HepG2 (cell line): ENCODE data around the gene HYAL2. TPM values are rescaled to one million over a fixed set of nuclear protein-coding genes. Genes with fewer than 3 reads are reported as not detected.

Experiments used
- FOSL1 ChIP-seq: sonication (generic); formaldehyde crosslinking; IDR thresholded peaks from 2 replicates; pipeline ENCODE4 v1.9.0; 2021; ENCODE audit warnings: missing genetic modification reagents, borderline replicate concordance
- GMEB1 ChIP-seq: sonication (generic); formaldehyde crosslinking; IDR thresholded peaks from 2 replicates; pipeline ENCODE4 v1.5.1; 2020; ENCODE audit warnings: missing genetic modification reagents, mild to moderate bottlenecking, borderline replicate concordance
- HNF4G ChIP-seq, 2 experiments: sonication (generic) in 1 of 2; formaldehyde crosslinking in 1 of 2; IDR thresholded peaks; 2 replicates each; pipeline versions ENCODE4 v1.4.0 to v1.6.1; 2011 to 2020; ENCODE audit warnings: borderline replicate concordance in 2 of 2, low read depth in 2 of 2, mild to moderate bottlenecking in 2 of 2, low read length in 1 of 2, missing genetic modification reagents in 1 of 2, moderate library complexity in 1 of 2
- NFKB2 ChIP-seq: sonication (generic); formaldehyde crosslinking; IDR thresholded peaks from 2 replicates; pipeline ENCODE4 v1.4.0; 2020; ENCODE audit warnings: missing genetic modification reagents, borderline replicate concordance
- NR2F6 ChIP-seq, 2 experiments: IDR thresholded peaks; 2 replicates each; pipeline ENCODE4 v1.6.1; 2016; ENCODE audit warnings: antibody characterized with exemption in 1 of 2, mild to moderate bottlenecking in 1 of 2
- PHF21A ChIP-seq: sonication (generic); formaldehyde crosslinking; IDR thresholded peaks from 2 replicates; pipeline ENCODE4 v1.5.0; 2020; ENCODE audit warnings: mild to moderate bottlenecking, missing genetic modification reagents
- POLR2AphosphoS2 ChIP-seq: IDR thresholded peaks from 2 replicates; pipeline ENCODE4 v1.6.1; 2011; ENCODE audit warnings: low read depth, low read length, improper control_type of control experiment
- RFX1 ChIP-seq: fragments of 450-650 bp; IDR thresholded peaks from 2 replicates; pipeline ENCODE4 v1.6.1; 2017
- SMAD3 ChIP-seq: sonication (generic); formaldehyde crosslinking; IDR thresholded peaks from 2 replicates; pipeline ENCODE4 v1.4.0; 2020; ENCODE audit warnings: missing genetic modification reagents
- SNAI1 ChIP-seq: sonication (generic); formaldehyde crosslinking; IDR thresholded peaks from 2 replicates; pipeline ENCODE4 v1.5.0; 2020; ENCODE audit warnings: mild to moderate bottlenecking, missing genetic modification reagents, borderline replicate concordance
- ZBTB20 ChIP-seq: sonication (generic); formaldehyde crosslinking; IDR thresholded peaks from 2 replicates; pipeline ENCODE4 v1.8.1; 2023; ENCODE audit warnings: missing genetic modification reagents, low read depth, mild to moderate bottlenecking, borderline replicate concordance
- ZNF446 ChIP-seq: sonication (generic); formaldehyde crosslinking; IDR thresholded peaks from 2 replicates; pipeline ENCODE4 v1.5.0; 2020; ENCODE audit warnings: mild to moderate bottlenecking, missing genetic modification reagents
- ZNF513 ChIP-seq: sonication (generic); formaldehyde crosslinking; conservative IDR thresholded peaks from 2 replicates; pipeline ENCODE4 v1.5.0; 2020; ENCODE audit warnings: missing genetic modification reagents
- ZNF569 ChIP-seq: sonication (generic); formaldehyde crosslinking; IDR thresholded peaks from 2 replicates; pipeline ENCODE4 v1.5.0; 2020; ENCODE audit warnings: mild to moderate bottlenecking, missing genetic modification reagents, moderate library complexity, borderline replicate concordance
- polyA plus RNA-seq, 8 experiments: library from polyadenylated mRNA; depleted of rRNA in 3 of 8; stranded (reverse) in 7 of 8; unstranded in 1 of 8; fragments of >200 nt; fragmentation: Illumina TruSeq in 4 of 8; extraction: Trizol in 4 of 8; gene quantifications; 2 replicates each; pipeline versions ENCODE4 v1.2.1 to v1.2.3, GENCODE V29; 2011 to 2016; ENCODE audit warnings: low read depth in 4 of 8, missing spikeins in 1 of 8, mixed read lengths in 1 of 8; ENCODE audit not compliant: insufficient read depth in 1 of 8
- total RNA-seq, 5 experiments: library from RNA; depleted of rRNA; stranded (reverse); fragments of >200 nt; fragmentation: Illumina TruSeq; extraction: Trizol; gene quantifications; 2 replicates each; pipeline ENCODE4 v1.2.3, GENCODE V29; 2016; ENCODE audit warnings: low read depth in 1 of 5
- TF ChIP-seq, protein P1 (sequence below): sonication (generic); formaldehyde crosslinking; IDR thresholded peaks from 2 replicates; pipeline ENCODE4 v1.5.1; 2020; ENCODE audit warnings: mild to moderate bottlenecking, missing genetic modification reagents
- TF ChIP-seq, protein P2 (sequence below): sonication (generic); formaldehyde crosslinking; IDR thresholded peaks from 2 replicates; pipeline ENCODE4 v1.8.0; 2022; ENCODE audit warnings: missing genetic modification reagents, mild to moderate bottlenecking, moderate library complexity, borderline replicate concordance
- TF ChIP-seq, protein P3 (sequence below): sonication (generic); formaldehyde crosslinking; IDR thresholded peaks from 2 replicates; pipeline ENCODE4 v1.4.0; 2020; ENCODE audit warnings: missing genetic modification reagents

The HYAL2 gene
- total and polyA plus RNA-seq, 2 of the 13 experiments (the other 11 are each of a cell fraction or from before 2014, with no cell fraction given), result 76.2 to 102 TPM

DNA sequence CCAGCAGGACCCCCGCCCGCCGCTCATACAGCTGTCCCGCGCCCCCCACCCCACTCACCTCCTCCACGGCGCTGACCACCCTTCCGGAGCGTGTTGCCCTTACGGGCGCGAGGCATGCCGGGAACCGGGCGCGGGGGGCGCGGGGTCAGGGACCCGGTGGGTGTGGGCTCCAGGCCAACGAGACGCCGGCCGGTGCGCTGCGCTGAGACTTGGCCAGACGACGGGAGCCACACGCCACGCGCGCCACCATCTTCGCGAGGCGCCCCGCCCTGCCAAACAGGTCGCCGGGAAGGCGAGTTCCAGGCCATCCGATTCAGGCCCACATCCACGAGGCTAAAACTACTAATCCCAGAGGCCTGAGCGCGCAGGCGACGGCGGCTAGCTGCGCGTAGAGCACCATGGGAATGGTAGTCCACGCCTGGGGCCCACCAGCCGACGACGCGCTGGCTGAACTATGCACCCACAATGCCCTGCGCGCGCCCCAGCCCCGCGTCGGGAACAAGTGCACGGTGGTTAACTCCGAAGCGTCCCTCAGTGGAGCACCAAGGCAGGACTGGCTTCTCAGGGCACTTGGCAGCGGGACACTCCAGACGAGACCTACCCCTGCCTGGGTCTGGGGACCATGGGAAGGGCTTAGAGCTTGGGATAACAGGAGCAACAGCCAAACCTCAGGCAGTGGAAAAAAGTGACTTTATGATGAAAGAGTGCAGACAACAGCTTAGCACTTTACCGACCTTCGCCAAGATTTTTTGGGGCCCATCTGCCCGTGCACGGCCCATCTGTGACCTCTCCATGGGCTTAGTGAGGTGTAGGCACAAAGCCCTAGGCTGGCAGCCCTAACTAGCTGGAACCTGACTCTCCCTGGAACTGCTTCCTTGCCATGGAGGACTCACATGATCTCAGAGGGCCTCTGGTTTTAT is 30.1 kb downstream of the HYAL2 start, which contains the start of gene IFRD2 (continued):
- TF ChIP-seq, protein P1, sequence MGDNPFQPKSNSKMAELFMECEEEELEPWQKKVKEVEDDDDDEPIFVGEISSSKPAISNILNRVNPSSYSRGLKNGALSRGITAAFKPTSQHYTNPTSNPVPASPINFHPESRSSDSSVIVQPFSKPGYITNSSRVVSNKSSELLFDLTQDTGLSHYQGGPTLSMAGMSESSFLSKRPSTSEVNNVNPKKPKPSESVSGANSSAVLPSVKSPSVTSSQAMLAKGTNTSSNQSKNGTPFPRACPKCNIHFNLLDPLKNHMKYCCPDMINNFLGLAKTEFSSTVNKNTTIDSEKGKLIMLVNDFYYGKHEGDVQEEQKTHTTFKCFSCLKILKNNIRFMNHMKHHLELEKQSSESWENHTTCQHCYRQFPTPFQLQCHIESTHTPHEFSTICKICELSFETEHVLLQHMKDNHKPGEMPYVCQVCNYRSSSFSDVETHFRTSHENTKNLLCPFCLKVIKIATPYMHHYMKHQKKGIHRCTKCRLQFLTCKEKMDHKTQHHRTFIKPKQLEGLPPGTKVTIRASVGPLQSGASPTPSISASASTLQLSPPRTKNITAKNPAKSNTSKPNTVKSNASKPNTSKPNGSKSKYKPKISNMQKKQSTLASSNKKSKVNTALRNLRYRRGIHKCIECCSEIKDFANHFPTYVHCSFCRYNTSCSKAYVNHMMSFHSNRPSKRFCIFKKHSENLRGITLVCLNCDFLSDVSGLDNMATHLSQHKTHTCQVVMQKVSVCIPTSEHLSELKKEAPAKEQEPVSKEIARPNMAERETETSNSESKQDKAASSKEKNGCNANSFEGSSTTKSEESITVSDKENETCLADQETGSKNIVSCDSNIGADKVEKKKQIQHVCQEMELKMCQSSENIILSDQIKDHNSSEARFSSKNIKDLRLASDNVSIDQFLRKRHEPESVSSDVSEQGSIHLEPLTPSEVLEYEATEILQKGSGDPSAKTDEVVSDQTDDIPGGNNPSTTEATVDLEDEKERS, result no peak; the same call in 1 of the 2 replicates
- TF ChIP-seq ZNF513 (CRISPR knock-in tag) (peak; percentile 100), SNAI1 (CRISPR knock-in tag) (no peak), PHF21A (no peak; the same call in 1 of the 2 replicates), NFKB2 (CRISPR knock-in tag) (0 out of 2 replicates have a peak, but pooled peaks have one; percentile 11), SMAD3 (CRISPR knock-in tag) (peak; percentile 72; the same call in 1 of the 2 replicates), POLR2AphosphoS2 (no peak), HNF4G (IDR thresholded peaks at IDR 0.05; ENCODE audit: borderline replicate concordance, low read depth, low read length) (0 out of 2 replicates have a peak, but pooled peaks have one; percentile 5), HNF4G (CRISPR knock-in tag; IDR thresholded peaks at IDR 0.05; ENCODE audit: borderline replicate concordance, low read depth) (no peak), ZNF569 (CRISPR knock-in tag) (no peak), RFX1 (no peak; the same call in 1 of the 2 replicates), GMEB1 (CRISPR knock-in tag) (peak; percentile 99), ZNF446 (CRISPR knock-in tag) (no peak), FOSL1 (CRISPR knock-in tag) (no peak), NR2F6 (IDR thresholded peaks at IDR 0.05) (no peak), NR2F6 (CRISPR knock-in tag; IDR thresholded peaks at IDR 0.05) (peak; percentile 54), ZBTB20 (CRISPR knock-in tag) (peak; percentile 71)
- TF ChIP-seq, protein P2, sequence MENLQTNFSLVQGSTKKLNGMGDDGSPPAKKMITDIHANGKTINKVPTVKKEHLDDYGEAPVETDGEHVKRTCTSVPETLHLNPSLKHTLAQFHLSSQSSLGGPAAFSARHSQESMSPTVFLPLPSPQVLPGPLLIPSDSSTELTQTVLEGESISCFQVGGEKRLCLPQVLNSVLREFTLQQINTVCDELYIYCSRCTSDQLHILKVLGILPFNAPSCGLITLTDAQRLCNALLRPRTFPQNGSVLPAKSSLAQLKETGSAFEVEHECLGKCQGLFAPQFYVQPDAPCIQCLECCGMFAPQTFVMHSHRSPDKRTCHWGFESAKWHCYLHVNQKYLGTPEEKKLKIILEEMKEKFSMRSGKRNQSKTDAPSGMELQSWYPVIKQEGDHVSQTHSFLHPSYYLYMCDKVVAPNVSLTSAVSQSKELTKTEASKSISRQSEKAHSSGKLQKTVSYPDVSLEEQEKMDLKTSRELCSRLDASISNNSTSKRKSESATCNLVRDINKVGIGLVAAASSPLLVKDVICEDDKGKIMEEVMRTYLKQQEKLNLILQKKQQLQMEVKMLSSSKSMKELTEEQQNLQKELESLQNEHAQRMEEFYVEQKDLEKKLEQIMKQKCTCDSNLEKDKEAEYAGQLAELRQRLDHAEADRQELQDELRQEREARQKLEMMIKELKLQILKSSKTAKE (CRISPR knock-in tag), result no peak; the same call in 1 of the 2 replicates
- TF ChIP-seq, protein P3, sequence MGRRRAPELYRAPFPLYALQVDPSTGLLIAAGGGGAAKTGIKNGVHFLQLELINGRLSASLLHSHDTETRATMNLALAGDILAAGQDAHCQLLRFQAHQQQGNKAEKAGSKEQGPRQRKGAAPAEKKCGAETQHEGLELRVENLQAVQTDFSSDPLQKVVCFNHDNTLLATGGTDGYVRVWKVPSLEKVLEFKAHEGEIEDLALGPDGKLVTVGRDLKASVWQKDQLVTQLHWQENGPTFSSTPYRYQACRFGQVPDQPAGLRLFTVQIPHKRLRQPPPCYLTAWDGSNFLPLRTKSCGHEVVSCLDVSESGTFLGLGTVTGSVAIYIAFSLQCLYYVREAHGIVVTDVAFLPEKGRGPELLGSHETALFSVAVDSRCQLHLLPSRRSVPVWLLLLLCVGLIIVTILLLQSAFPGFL, result no peak
